HG02759 (cell line): ENCODE measurements around the gene RPL37.
"Not testable (repeated sequence)": the region's sequence is repeated elsewhere in the genome, so short reads cannot be mapped to it uniquely, and the experiment has no call there.

Experiments
- ATAC-seq: cut with Tn5 transposase; IDR thresholded peaks from one replicate; pipeline ENCODE4 v1.9.1; 2021; ENCODE audit warnings: mild to moderate bottlenecking, moderate library complexity; ENCODE audit not compliant: unreplicated experiment

Gene RPL37

GRCh38 chr5:40834849-40835787 is at the start of gene RPL37:
Gene RPL37 (minus strand): TSS chr5:40835222. CDS start chr5:40835185, 37 bp downstream.
- peak; percentile 97 for ATAC-seq

DNA sequence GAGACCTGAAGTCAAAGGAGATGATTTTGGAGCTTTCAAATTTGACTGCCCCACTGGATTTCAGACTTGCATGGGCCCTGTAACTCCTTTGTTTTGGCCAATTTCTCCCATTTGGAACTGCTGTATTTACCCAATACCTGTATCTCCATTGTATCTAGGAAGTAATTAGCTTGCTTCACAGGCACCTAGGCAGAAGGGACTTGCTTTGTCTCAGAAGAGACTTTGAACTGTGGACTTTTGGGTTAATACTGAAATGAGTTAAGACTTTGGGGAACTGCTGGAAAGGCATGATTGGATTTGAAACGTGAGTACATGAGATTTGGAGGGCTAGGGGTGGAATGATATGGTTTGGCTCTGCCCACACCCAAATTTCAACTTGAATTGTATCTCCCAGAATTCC is 48.0 kb upstream of the RPL37 start:
- not testable (repeated sequence) for ATAC-seq

DNA sequence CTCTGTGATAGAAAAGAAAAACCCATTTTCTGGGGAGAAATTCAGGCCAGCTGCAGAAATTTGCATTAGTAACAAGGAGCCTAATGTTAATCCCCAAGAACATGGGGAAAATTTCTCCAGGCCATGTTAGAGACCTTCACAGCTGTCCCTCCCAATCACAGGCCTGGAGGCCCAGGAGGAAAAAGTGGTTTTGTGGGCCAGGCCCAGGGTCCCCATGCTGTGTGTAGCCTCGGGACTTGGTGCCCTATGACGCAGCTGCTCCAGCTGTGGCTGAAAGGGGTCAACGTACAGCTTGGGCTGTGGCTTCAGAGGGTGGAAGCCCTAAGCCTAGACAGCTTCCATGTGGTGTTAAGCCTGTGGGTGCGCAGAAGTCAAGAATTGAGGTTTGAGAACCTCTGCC is 47.3 kb upstream of the RPL37 start:
- no peak for ATAC-seq

DNA sequence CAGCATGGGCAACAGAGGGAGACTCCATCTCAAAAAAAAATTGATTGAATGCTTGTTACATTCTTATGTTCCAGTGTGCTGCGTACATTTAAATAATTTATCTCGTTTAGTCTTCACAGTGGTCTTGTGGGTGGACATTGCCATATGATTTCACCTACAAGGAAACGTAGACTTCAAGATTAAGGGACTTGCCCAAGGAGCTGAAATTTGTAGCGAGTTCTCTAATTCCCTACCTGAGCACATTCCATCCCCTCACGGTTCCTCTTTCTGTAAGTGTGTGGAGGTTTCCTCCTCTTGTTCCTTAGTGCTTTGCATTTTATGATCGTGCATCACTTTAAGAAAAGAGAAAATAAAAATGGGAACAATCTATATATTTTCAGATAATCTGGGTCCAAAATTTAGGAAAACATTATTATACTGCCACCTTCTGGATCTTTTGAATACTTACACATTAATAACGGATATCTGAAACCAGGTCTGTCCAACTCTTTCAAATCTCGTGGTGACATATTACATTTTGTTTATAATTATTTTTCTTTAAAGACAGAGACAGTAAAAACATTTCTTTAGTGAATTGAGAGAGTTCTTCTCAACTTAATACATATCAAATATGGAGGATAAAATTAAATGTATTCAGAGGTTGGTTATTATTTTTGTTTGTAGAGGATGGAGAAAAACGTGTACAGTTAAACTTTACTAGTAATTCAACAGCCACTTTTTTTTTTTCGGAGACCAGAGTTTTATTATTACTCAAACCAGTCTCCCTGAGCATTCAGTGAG is 44.3 kb upstream of the RPL37 start:
- ATAC-seq, result peak; percentile 53

DNA sequence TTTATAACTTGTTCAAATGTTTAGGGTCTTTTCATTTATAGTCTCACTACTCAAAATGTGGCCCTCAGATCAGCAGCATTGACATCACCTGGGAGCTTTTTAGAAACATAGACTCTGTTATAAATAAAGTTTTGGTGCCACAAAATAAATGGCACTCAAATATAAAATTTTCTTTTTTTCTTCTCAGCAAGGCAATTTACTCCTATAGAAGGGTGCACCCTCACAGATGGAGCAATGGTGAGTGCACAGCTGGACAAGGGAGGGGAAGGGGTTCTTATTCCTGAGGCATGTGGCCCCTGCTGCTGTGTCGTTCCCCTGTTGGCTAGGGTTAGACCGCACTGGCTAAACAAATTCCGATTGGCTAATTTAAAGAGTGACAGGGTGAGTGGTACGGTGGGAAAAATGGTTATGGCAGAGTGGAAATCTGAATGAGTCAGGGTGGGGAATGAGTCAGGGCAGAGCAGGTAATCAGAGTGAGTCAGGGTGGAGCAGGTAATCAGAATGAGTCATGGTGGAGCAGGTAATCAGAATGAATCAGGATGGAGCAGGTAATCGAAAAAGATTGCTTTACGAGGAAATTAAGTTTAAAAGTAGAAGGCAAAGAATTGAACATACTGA is 42.5 kb upstream of the RPL37 start:
- no peak for ATAC-seq

DNA sequence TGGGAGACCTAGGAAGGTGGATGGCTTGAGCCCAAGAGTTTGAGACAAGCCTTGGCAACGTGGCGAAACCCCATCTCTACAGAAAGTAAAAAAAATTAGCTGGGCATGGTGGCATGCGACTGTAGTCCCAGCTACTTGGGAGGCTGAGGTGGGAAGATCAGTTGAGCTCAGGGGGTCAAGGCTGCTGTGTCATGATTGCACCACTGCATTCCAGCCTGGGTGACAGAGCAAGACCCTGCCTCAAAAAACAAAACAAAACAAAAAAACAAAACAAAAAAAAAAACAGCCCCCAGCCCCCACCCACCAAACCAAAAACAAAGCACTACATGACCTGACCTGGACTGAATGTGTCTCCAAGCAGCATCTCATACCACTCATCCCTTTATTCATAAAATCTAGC is 40.9 kb upstream of the RPL37 start:
- no peak for ATAC-seq

DNA sequence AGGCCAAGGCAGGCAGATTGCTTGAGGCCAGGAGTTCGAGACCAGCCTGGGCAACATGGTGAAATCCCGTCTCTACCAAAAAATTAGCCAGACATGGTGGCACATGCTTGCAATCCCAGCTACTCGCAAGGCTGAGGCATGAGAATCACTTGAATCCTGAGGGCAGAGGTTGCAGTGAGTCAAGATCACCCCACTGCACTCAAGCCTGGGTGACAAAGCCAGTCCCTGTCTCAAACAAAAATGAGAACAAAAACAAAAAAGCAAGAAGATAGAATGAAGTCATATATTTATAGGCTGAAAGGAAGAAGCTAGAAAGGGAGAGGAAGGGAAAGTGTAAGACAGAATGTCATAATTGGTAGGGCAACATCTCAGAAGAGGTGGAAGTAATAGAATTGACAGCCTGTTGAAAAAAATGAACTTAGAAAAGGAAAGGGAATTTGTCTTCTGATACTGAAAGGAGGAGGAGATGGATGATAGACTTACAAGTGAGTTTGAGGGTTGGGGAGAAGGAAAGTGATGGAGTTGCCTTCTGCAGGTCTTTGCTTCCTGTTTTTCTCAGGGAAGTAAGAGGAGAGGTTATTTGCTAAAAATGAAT is 38.4 kb upstream of the RPL37 start:
- ATAC-seq, result no peak

DNA sequence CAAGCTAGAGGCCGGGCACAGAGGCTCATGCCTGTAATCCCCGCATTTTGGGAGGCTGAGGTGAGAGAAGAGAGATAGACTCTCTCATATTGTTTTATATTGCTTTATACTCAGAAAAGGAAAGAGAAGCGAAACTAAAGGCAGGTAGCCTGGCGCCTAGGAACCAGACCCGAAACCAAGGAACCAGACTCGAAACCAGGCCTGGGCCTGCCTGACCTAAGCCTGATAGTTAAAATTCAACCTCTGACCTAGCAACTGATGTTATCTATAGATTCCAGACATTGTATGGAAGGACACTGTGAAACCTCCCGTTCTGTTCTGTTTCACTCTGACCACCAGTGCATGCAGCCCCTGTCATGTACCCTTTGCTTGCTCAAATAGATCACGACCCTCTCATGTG is 37.2 kb upstream of the RPL37 start:
- not testable (repeated sequence) for ATAC-seq

GRCh38 chr5:40871177-40871576 is 36.2 kb upstream of the RPL37 start:
- ATAC-seq, result no peak

DNA sequence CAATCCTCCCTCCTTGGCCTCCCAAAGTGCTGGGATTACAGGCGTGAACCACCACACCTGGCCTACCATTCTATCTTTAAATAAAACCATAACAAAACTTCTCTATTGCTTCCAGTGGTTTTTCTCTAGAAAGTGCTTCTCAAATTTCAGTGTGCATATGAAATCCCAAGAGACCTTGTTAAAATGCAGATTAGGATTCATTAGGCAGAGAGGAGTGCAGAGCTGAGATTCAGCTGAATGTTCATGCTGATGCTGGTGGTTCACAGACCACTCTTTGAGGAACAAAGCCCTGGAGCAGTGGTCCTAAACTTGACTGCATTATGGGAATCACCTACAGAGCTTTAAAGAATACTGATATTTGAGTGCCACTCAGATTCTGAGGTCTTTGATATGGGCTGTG is 34.4 kb upstream of the RPL37 start:
- no peak for ATAC-seq

DNA sequence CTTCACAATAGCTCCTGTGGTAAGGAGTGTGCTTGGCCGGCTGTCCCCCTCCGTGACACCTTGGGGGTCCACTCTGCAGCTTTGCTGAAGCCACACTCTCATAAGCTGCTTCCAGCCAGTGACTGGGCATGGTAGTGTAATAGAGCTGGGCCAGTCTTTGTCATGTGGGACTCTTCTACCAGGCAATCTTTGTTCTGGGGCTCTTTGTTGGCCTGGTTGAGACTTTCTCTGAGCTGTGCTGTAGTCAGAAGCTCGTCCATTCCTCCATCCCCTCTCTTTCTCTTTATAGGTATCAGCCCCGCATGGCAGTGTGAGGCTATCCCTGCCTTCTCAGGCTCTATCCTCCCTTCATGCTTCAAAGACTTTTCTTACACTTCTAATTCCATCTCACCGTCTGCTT is 31.8 kb upstream of the RPL37 start:
- ATAC-seq, result no peak

GRCh38 chr5:40865004-40865403 is 30.0 kb upstream of the RPL37 start:
- ATAC-seq, result not testable (repeated sequence)

DNA sequence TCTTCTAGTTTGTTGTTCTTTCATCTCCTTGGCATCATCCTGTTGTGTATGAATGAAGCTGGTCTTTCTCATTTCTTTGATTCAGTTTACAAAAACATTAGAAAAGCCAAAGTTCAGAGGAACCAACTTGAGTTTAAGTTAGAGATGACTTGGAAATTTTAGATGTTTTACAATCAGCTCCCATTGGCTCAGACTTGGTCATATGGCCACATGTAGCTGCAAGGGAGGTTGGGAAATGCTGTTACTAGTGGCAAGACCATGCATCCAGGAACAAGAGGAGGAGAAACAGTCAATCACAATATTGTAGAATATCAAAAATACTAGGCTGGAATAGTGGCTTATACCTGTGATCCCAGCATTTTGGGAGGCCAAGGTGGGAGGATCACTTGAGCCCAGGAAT is 25.7 kb upstream of the RPL37 start:
- ATAC-seq, result no peak

GRCh38 chr5:40853632-40854192 is 18.7 kb upstream of the RPL37 start:
- ATAC-seq, result no peak

- no peak for ATAC-seq
These were observed 12.5 kb upstream of the RPL37 start for GRCh38 chr5:40847525-40847924.

GRCh38 chr5:40846371-40846770 is 11.3 kb upstream of the RPL37 start:
- no peak for ATAC-seq

DNA sequence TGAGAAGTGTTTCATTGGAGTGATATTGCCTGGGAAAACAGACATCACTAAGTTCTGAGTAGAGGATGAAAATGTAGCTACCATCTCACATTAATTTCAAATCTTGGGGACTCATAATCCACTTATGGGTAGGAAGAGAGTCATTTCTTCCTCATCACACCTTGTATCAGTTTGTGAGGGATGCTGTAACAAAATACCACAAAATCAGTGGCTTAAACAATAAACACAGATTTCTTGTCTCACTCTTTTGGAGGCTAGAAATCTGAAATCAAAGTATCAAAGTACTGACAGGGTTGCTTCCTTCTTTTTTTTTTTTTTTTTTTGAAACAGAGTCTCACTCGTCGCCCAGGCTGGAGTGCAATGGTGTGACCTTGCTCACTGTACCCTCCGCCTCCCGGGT is 9.5 kb upstream of the RPL37 start:
- ATAC-seq, result no peak

GRCh38 chr5:40842351-40842750 is 7.3 kb upstream of the RPL37 start:
- ATAC-seq, result no peak

- ATAC-seq, result peak; percentile 61
These were observed 6.2 kb upstream of the RPL37 start, which contains the start of gene CARD6 for GRCh38 chr5:40841068-40841805. Gene CARD6 (plus strand): TSS chr5:40841367. CDS start chr5:40841383, 16 bp downstream.

DNA sequence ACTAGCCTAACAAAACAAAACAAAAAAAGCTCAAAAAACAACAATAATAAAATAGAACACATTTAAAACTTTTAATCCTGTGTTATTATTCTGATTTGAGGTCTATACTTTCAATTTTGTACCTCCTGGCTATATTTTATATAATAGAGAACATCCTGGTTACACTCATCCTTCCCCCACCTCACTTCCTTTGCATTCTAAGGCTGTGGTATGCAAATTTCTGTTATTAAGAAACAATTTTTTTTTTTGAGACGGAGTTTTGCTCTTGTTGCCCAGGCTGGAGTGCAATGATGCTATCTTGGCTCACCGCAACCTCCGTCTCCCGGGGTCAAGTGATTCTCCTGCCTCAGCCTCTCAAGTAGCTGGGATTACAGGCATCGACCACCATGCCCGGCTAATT is 3.1 kb upstream of the RPL37 start:
- no peak for ATAC-seq
